Ishikawa (cell line): Measurements from ENCODE around the gene NFAM1.

Experiments
- RAD21 ChIP-seq: IDR thresholded peaks from 2 replicates; pipeline ENCODE4 v1.6.1; 2012; ENCODE audit warnings: low read depth
- TAF1 ChIP-seq: IDR thresholded peaks from 2 replicates; pipeline ENCODE4 v1.6.1; 2012; ENCODE audit warnings: low read depth, mild to moderate bottlenecking
- ZBTB7A ChIP-seq: IDR thresholded peaks from 2 replicates; pipeline ENCODE4 v1.6.1; 2012; ENCODE audit warnings: low read depth

DNA sequence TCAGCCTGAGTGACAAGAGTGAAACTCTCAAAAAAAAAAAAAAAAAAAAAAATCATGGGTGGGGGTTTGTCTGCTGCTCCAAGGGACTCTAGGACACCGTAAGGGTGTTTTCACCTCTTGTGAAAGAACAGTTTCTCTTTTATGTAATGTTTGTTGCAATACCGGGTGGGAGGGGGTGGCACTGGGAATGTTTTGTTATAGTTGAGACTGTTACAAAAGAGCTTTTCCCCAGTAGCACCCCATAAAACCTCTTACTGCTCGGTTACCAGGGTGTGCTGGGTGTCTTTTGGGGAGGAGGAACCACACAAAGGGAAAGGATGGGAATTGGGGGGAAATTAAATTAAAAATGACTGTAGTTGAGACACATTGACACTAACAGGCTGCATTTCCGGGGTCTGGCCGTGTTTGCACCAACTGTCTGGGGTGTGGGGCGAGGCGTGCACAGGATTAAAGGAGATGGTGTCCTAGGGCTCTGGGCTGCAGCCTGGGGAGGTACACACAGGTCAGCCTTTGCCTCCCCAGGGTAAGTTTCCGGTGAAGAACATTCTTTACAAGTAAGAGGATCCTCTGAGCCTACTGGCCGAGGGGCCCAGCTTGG lies 1.6 kb downstream of the NFAM1 start:
- TF ChIP-seq ZBTB7A = no peak
- TF ChIP-seq TAF1 = no peak
- TF ChIP-seq RAD21 = no peak
